Activated CD4-positive, alpha-beta T cell treated with anti-CD3 and anti-CD28 coated beads for 24 hours (primary cell): Measurements from ENCODE around the gene OOSP3.
"Not testable (repeated sequence)": the region's sequence is repeated elsewhere in the genome, so short reads cannot be mapped to it uniquely, and the experiment has no call there.

Experiments used
- DNase-seq, 2 donors: peaks; one replicate each; pipeline ENCODE4 v3.0.0-alpha.2; 2020; ENCODE audit warnings: low read depth in 2 of 2

OOSP3 gene

DNA sequence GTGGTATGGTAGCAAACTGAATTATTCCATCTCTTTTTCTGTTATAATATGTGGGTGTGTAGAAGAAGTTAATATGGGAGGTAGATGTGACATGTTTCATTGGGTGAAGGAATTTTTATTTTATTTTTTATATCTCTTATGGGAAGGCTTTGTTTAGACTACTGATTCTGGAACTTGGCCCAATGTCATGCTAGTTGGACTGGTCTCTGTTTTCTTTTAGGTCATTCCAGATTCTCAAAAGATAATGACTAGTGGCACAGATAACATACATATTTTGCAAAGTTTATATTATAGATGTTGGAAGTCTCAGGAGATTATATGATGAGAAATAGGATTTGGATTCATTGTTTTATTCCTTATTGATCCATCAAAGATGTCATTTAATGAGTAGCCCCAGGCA is 1.3 kb upstream of the OOSP3 start:
- DNase-seq = no peak

DNA sequence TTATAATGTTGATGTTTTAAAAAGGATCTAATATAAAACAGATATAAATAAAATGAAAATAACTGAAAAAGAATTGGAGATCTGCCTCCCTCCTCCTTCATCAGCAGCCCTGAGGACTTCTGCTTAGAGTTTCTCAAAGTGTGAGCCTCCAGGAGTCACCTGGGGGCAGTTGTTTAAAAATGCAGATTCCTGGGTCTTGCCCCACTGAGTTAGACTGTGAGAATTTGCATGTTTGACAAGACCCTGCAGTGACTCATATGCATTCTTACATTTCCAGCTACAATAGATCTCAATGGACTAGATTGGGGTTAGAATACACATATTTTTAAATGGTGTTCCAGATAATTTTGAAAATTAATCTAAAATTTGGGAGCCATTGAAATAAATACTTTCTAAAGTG is 798 bp upstream of the OOSP3 start:
- no peak for DNase-seq

DNA sequence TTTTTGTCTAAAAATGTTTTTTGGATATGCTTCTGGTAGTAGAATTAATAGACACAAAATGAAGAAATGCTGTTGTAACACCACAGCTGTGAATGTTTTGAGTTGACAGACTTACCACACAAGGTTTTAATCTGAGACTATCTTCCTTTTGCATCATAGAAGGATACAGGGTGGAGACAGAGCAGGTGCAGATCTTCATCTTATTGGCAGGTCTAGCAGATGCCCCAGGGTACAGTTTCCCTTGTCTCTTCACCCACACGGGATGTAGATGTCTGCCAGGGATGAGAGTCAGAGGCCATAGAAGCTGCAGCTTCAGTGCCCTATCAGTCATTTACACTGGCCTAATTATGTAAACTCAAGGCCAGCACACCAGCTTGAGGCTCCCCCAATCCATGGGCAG is 985 bp downstream of the OOSP3 start:
- no peak for DNase-seq

DNA sequence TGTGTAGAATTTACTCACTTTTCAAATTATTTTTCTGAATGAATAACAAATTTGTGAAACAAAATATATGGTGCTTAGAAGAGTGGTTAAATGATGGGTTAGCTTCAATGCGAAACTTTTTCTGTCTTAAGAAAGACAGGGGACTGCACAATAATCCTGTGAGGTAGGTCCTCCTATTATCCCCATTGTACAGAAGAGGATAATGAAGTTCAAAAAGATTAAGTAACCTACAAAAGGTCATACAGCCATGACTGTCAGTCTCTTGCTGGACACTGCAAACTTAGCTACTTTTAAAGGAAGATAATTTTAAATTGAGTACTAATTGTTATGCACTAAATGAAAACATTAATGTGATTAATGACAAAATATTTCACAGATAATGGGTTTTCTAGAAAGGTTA is 5.0 kb downstream of the OOSP3 start:
- DNase-seq = no peak

DNA sequence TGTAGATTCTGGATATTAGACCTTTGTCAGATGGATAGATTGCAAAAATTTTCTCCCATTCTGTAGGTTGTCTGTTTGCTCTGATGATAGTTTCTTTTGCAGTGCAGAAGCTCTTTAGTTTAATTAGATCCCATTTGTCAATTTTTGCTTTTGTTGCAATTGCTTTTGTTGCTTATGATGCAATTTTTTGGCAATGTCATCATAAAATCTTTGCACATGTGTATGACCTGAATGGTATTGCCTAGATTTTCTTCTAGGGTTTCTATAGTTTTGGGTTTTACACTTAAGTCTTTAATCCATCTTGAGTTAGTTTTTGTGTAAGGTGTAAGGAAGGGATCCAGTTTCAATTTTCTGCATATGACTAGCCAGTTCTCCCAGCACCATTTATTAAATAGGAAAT is 8.6 kb downstream of the OOSP3 start:
- not testable (repeated sequence) for DNase-seq

DNA sequence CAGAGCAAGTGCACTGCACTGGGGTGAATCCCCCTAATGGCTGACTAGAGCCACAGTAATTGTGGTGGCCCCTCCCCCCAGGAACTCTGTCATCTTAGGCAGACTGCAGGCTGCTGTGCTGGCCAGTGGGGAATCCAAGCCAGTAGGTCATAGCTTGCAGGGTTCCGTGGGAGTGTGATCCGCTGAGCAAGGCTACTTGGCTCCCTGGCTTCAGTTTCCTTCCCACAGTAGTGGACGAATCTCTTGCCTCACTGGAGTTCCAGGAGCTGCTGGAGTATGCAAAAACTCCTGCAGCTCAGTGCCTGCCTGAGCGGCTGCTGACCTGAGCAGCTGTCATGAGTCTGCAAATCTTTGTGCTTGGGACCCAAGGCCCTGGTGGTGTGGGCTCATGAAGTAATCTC is 13.2 kb downstream of the OOSP3 start:
- no peak for DNase-seq

DNA sequence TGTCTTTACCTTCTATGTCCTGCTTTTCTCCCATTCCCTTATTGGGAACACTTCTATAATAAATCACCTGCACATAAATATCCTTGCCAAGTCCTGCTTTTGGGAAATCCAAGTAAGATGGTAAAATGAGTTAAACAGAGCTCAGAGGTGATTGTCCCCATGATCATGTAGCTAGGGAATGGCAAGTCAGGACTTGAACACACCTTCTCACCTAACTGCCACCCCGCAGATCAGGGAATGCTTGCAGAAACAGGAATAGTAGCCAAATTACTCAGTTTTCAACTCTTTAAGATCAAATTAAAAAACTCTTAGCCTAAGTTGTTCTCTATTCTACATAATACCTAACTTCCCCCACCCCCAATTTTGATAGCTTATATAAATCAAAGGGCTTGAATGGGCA is 16.0 kb downstream of the OOSP3 start:
- DNase-seq = no peak

DNA sequence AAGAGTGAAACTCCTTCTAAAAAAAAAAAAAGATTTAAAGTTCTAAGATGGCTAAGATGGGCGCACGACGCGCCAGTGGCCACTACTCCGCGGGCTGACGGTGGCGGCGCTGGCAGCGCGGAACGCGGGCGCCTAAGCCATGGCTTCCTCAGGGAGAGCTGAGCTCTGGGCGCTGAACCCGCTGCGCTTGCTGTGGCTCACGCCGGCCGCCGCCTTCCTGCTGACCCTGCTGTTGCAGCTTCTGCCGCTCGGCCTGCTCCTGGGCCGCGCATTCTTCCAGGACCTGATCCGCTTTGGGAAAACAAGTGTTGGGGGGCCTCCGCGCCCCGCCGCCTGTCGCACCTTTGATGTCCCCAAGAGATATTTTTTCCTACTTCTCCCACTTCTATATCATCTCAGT is 19.5 kb downstream of the OOSP3 start:
- no peak for DNase-seq

DNA sequence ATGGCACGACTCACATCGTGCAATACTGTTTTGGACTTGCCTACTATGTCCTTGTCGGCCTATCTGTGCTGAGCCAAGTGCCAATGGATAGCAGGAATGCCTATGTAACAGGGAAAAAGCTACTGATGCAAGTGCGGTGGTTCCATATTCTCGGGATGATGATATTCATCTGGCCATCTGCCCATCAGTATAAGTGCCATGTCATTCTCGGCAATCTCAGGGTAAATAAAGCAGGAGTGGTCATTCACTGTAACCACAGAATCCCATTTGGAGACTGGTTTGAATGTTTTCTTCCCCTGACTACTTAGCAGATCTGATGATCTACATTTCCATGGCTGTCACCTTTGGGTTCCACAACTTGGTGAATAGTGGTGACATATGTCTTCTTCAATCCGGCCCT is 20.1 kb downstream of the OOSP3 start:
- DNase-seq = no peak

DNA sequence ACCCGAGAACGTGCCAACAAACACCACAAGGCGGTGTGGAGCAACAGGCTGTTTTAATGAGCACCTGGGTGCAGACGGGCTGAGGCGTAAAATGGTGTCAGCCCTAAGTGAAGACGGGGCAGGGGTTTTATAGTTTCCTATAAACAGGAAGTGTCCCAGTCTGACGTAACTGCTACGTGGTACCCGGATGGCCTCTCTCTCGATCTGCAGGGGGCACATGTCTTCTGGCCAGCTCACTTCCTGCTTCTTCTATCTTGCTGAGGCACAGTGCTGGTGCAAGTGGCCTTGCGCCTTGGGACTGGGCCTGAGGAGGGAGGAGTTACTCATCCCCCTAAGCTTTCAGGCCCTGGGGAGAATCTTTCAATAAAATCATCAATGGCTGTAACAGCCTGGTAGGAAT is 20.9 kb downstream of the OOSP3 start:
- DNase-seq = no peak

DNA sequence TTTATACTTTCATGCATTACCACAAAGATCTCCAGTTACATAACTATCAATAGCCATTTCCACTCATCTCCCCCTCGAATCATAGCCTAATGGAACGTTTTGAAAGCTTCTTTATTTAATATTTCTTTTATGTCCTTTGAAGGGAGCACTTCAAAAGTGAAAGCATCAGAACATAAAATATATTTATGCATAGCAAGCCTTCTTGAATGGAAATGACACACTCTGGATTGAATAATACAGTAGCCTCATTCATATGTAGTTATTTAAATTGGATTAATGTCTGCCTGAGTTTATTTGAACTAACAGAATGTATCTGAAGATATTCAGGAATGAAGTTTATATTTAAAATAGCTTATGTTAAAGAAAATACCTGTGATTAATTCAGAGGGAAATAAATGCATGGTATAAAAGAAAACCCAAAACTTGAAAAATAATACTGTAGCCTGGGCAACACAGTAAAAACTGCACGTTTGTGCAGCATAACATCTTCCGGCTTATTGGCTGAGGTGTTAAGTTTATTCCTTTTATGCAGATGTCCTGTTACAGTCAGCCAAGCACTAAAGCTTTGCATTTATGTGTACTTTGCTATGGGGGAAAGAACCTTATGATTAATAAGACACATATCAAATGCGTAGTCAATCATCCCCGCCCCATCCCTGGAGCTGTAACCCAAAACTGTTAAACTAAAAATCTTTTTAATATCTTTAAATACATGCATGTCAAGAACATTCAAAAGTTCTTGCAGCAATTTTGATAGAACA is 22.0 kb downstream of the OOSP3 start:
- no peak for DNase-seq

DNA sequence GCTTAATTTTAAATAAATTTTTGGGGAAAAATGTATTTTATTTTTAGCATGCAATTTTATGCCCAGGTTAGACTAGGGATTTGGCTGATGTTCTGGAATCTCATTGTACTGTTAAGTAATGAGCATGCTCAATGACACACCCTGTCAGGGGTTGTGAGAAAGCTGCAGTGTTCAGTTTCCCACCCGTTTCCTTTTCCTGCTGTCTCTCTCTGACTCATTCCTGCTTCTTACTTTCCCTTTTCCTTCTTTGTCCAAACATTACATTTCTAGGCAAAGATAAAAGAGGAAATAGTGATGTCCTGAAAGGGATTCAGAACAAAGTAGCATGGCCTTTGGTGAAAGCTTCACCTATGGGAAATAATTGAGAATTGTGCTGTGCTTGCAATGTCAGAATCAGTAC is 22.7 kb downstream of the OOSP3 start:
- DNase-seq = no peak

DNA sequence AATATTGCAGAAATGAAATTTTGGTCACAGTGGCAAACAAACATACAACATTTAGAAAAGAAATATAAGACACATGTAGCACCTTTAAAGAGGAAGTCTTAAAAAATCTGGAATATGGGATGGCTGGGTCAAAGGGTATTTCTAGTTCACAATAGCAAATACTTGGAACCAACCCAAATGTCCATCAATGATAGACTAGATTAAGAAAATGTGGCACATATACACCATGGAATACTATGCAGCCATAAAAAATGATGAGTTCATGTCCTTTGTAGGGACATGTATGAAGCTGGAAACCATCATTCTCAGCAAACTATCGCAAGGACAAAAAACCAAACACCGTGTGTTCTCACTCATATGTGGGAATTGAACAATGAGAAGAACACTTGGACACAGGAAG is 25.0 kb downstream of the OOSP3 start:
- not testable (repeated sequence) for DNase-seq

DNA sequence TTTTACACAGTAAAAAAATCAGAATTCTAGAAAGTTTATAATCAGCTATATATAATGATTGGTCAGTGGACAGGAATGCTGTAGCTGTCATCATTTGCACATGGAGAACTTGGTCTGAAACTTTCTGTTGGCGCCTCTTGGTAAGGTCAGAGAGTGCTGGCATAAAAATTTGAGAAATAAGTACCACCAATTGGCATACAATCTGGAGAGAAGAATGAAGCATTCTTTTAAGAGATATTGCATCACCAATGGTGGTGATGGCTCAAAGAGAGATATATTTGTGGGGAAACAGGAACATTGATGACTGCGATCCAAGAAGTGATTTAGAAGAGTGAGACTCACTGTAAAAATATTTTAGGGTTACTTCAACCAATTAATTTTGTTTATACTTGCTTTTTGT is 39.9 kb downstream of the OOSP3 start:
- DNase-seq = no peak

DNA sequence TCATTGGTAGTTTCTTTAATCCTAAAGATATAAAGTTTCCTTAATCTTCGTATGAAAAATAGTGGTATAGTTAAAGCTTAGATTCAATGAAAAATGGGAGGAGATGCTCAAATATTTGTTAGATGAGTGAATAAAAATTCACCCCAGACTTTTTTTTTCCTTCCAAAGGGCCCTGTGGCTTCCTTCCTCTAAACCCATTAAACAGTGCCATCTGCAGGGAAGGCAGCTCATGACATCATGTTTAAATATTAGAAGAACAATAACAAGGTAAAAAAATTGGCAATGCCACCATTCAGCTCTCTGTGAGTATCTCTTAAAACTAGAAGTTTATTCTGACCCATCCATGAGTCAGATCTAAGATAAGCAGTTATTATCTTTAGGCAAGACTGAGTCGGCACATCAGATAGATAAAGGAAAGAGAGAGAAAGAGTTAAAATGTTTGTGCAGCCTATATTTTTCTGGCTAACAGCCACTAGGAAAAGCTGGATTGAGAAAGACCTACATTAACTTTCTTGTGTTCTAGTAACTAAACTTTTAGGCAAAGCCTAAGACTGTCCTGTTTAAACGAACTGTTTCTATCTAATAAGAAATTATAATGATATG is 40.5 kb downstream of the OOSP3 start:
- DNase-seq = no peak

DNA sequence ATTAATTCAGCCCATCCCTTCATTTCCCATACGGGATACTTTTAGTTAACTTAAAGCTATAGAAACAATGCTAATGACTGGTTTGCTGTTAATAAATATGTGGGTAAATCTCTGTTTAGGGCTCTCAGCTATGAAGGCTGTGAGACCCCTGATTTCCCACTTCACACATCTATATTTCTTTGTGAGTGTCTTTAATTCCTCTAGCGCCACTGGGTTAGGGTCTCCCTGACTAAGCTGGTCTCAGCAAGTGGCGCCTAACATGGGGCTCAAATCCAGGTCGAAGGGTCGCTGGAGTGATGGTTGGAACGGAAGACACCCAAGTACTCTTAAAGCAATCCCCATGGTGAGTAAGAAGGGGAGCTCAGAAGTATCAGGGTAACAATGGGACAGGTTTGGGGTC is 45.2 kb downstream of the OOSP3 start:
- no peak for DNase-seq

DNA sequence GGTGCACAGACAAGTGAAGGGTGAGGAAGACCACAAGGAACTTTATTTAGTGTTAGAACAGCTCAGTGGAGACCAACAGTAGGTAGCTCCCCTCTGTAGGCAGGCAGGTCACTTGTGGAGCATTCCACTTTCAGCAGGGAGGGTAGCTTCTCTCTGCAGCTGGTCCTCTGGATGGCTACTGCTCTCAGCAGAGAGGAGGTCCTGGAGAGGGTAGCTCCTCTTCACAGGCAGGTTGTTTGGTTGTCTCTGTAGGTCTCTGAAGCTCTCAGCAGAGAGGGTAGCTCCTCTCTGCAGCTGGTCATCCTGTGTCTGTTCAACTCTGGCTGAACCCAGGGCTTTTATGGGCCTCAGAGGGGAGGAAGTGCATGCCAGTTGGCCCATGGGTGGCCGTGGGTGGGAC is 53.1 kb downstream of the OOSP3 start:
- no peak for DNase-seq

DNA sequence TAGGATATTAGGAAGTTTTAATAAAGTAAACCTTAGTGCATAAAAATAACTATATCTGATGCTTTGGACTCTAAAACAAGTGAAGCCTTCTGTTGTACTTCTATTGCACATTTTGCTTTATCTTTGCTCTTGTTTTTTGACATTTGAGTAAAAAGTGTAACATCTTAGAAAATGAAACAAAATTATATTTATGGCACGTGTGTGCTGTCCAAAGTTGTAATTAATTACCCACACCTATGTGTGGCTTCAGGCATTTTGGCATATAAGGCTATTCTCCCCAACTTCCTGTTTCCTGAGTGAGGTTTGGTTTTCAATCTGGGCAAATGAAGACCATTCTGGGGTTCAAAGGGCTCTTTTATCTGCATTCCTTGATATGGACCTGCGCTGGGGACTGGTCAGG is 59.5 kb downstream of the OOSP3 start, which contains the start of gene OOSP1:
Gene OOSP1, plus strand, starts transcription at position 301 of the 400 bp plus-strand sequence. Its CDS starts 23 bp downstream, at position 324.
- no peak for DNase-seq

DNA sequence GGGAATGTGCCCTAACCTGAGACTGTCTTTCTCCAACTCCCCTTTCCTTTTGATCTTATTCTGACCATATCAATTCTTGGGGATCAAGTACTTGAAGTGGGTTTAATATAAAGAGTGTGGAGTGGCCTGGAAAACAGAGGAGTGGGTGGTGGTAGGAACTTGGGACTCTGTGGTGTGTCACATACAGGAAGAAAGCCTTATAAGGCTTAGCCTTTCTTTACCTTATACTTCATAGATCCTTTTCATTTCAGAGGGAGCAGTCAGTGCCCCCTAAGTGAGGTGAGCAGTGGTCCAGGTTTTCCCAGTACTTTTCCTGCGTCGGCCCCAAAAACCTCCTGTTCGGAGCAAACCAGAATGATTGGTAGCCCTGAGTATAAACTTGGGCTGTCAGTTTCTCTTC is 60.1 kb downstream of the OOSP3 start:
- DNase-seq = no peak

DNA sequence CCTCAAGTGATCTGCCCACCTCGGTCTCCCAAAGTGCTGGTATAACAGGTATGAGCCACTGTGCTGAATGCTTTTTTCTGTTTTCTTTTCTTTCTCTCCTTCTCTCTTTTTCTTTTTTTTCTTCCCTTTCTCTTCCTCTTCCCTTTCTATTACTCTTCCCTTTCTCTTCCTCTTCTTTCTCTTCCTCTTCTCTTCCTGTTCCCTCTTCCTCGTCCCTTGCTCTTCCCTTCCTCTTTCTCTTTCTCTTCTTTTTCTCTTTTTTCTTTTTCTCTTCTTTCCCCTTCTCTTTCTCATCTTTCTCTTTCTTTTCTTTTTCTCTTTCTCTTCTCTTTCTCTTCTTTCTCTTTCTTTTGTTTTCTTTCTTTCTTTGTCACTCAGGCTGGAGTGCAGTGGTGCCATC is 60.9 kb downstream of the OOSP3 start:
- DNase-seq = no peak

DNA sequence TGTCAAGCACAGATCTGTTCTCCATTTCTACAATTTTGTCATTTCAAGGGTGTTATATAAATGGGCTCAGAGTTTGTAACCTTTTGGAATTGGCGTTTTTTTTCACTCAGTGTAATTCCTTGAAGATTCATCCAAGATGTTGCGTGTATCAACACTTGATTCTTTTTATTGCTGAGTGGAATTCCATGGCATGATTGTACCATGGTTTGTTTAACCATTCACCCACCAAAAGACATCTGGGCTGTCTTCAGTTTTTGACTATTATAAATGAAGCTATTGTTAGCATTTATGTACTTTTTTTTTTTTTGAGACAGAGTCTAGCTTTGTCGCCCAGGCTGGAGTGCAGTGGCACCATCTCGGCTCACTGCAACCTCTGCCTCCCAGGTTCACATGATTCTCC is 62.5 kb downstream of the OOSP3 start:
- no peak for DNase-seq

DNA sequence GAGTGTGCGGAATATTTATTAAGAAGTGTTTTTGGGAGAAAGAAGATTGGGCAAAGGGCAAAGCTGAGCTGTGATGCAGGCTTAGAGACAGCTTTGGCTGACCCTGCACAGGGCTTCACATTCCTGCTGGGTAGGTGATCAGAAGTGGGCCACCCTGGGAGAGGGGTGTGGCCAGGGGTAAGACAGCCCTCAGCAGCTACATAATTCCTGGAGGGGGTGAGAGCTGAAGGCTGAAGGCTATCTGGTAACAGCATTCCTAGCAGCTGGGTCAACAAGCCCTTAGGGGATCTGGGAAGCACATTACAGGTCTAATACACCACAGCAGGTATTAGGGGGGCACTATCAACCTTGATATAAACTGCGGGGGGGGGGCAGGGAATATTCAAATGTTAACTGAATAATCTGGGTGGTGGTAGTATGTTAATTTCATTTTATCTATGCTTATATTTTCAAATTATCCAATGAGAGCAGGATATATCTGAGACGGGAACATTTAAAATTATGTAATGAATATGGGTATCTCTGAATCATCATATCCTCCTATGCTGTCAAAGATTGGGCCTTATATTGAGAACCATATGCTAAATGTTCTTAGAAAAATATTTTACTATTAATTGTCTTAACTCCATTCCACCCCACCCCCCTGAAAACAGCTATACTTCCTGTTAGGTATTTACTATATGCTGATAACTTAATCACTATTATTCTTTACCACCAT is 65.6 kb downstream of the OOSP3 start:
- no peak for DNase-seq

DNA sequence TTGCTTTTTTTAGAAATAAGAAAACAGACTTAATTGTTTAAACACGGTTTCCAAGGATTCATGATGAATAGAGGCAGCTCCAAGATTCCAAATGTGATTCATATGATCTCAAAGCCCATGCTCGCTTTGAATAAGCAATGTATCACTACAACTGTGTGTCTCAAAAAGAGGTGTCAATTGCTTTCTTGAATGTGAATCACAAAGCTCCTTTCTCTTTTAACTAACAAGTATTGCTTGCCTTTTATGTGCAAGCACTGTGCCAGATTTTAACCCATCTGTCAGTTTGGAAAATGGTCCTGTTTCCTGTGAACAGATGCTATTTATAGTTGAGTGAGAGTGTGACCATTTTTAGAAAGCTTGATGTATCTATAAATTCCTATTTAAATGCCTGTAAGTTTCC is 66.1 kb downstream of the OOSP3 start:
- no peak for DNase-seq
